Middle frontal gyrus (tissue), 1 donor: ENCODE results near the gene ITGA5.

ENCODE experiments used
- DNase-seq: peaks from one replicate; pipeline ENCODE4 v3.0.0-alpha.2; 2015; ENCODE audit warnings: low spot score; ENCODE audit errors: extremely low spot score

ITGA5 gene

DNA sequence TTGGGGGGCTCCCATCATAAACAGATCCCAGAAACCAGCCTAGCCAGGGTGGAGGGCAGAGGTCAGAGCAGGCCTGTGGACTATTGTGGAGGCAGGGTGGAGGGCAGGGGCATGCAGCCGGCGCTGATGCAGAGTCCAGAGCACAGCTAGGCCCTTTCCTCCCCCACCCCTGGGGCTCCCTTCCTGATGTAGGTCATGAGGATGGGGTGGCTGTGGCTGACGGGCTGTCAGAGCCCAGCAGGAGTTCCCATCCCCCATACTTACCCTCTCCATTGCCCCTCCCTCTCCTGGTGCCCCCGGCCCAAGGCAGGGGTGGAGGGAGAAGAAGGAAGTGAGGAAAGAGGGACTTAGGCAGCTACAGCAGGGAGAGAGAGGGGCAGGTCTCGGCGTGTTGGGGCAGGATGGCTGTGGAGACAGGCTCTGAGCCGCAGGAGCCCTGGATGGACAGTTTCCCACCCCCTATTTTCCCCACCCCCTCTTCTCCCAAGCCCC, 28.8 kb downstream of the ITGA5 start:
- DNase-seq, result no peak

DNA sequence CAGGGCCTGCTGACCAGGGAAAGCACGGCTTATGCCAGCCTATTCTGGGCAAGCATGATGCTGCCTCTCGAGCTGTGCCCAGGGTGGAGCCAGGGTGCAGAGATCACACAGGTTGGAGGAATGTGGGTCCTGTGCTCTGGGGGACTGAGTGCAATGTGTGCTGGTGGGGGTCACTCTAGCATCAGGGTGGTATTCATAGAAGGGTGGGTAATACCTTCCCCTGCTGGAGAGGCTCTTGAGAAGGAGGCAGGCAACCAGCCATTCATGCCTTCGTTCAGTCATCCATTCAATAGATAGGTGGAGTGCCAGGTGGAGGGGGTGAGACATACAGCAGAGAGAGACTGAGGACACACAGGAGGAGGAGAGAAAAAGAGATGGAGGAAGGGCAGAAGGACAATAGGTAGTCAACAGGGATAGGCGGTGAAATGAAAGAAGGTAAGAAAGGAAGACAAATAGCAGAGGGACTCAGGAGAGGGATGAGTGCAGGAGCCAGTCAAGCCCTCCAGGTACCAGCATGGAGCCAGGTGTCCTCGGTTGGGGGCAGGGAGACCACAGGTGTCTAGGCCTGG, 29.4 kb downstream of the ITGA5 start:
- no peak for DNase-seq

DNA sequence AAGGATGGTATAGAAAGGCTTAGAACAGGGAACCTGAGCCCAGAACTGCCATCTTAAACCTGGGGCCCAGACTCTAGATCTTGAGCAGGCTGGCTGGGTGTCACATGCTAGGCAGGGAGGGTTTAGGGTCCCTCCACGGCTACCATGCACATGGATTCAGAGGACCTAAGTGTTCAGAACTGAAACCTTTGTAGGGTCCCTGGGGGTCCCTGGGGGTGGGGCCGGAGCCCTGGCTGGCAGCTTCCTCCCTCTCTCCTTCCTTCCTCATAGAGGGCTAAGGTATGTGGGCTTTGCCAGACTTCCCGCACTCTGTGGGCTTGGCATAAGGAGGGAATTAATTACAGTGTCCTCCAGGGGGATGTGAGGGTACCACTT, 29.9 kb downstream of the ITGA5 start:
- no peak for DNase-seq

DNA sequence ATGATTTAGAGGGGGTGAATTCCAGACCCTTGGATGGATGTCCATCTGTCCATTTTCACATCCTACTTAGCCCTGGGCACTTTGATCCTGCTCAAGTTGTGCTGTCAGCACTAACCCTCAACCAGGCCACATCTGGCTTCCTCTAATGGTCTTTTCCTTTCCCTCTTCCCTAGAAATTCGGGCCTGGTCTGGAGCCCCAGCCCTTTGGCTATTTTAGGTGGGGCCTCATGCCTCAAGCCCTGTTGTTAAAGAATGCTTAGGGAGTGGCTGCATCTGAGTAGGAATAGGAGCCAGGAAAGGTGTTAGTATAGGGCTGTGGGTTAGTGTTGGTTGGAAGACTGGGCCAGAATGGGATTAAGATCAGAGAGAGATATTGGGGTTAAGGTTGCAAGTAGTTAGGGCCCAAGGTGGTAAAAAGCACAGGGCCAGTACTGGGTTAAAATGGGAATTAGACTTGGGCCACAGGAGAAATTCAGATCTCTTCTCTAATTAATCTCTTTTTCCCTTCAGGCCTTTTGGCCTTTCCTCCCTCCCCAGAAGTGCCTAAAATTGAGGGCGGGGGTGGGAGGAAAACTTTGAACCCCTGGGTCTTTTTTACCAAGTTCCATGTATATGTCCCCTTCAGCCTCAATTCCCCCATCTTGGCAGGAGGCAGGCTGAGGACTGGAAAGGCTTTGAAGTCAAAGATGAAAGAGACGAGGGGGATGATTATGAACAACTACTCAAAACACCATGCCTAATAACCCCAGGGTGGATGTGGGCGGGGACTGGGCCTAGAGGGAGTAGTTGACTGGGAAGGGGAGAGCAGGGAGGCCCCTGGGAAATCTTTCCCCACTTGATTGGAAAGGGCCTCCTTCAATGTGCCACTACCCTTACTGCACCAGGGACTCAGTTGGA, 30.6 kb downstream of the ITGA5 start:
- no peak for DNase-seq

DNA sequence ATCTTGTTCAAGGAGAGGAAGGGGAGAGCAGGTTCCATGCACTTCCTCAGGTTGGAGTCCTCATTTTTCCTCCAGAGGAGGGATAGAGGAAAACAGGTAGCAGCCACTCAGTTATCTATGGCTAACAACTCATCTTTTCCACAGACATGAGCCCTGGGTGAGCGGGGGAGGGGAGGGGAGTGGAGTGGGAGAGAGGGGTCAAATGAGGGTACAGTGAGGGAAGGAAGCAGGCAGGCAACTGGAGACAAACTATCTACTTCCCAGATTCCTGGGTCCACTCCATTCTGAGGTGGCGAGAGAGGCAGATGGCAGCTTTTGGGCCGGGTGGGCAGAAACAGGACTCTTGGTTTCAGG, 32.0 kb downstream of the ITGA5 start:
- no peak for DNase-seq

DNA sequence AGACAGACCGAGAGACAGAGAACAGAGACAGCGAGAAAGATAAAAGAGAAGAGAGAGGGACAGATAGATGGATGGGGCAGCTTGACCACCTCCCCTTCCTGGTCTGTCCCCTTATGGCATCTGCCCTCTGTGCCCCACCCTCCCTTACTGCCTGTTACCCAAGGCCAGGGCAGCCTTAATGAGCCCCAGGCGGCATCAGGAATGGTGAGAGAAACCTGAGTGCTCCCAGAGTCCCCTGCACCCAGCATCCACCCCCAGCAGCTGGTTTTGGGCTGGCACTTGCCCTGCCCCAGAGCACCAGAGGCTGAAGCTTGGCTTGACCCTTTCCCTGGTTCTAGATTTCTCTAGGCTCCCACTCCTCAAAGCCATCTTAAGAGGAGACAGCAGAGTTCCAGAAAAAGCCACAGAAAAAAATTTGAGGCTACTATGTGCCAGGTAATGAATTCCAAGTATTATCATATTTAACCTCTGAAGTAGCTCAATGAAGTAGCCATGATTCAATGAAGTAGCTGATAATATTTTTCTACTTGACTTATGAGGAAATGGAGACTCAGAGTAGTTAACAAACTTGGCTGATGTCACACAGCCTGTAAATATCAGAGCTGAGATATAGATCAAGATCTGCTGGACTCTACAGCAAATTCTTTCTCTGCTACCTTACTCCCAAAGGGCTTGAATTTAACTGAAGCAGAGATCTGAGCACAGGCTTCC, 32.5 kb downstream of the ITGA5 start:
- DNase-seq, result no peak

DNA sequence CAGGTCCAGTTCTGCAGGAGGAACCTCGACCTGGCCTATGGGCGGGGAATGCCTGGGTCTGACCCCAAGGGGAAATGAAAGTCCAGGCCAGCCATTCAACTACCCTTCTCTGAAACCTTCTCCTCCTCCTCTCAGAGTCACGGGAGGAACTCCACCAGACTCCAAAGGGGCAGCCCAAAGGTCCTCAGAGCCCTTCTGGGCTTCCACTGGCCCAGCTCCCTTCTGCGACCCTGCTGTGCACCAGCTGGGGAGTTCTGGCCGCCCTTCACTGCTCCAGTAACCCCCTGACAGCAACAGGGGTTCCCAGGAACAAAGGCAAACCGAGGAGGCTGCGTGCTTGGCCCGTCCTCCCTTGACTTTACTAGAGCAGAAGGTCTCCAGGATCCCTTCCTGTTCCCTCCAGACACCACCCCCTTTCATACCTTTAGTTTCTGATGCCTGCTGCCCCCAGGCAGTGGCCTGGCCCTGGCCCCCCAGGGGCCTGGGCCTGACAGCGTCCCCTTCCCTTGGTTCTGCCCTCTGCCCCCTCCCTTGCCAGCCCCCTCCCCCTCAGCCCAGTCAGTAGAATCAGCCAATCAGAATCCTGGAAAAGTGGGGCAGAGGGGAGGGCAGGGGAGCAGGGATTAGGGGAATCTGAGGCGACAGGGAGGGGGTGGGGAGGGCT, 33.7 kb downstream of the ITGA5 start:
- DNase-seq, result no peak

DNA sequence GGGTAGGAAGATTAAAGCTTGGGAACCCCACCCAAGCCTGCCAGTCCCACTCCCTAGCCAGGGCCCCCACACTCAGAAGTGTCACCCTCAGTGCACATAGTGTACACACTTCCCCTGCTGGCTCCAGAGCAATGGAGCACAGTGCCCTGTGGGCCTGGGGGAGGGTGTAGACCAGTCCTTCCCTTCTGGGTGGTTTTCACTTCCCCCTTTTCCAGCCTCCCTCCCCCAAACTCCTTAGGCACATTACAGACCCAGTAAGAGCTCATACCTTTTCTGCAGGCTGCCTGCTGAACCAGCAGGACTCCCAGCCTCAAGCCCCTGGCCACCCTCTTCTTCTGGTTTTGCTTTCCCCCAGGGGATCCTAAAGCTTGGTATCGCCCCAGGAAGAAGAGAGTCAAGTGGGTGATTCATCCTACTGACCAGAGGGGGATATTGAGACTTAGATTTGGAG, 34.5 kb downstream of the ITGA5 start, which contains the start of gene ZNF385A:
TSS of gene ZNF385A (minus strand) at position 143 of the 451 bp plus-strand sequence. CDS start 219 bp downstream, outside the sequence.
- DNase-seq, result no peak

DNA sequence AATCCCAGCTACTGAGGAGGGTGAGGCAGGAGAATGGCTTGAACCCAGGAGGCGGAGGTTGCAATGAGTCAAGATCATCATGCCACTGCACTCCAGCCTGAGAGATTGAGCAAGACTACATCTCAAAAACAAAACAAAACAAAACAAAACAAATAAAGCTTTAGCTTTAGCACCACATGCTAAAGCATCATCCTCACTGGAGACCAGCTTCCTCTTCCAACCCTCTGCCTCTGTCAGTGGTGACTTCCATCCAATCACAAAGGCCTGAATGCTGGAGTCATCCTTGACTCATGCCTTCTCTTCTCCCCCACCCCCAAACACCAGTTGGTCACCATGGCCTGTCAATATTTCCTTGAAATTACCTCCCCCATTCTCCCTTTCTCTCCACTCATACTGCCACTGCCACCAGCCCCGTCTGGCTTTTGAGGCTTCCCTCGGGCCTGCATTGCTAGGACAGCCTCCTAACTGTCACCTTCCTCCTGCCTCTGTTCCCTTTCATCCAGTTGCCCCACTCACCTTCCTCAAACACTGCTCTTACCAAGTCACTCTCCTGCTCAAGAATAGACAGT, 35.9 kb downstream of the ITGA5 start:
- no peak for DNase-seq

DNA sequence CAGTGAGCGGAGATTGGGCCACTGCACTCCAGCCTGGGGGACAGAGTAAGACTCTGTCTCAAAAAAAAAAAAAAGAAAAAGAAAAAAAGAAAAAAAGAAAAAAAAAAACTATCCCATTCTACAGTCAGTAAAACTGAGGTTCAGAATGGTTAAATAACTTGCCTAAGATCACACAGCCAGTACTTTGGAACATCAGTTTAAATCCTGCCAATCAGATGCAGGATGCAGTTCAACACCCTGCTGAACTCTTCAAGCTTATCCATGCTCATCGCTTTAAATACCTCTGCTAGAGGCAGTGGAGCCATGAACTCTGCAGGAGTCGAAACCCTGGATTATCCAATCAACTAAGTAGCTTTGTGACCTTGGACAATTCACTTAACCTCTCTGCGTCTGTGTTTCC, 37.9 kb downstream of the ITGA5 start:
- DNase-seq, result no peak

DNA sequence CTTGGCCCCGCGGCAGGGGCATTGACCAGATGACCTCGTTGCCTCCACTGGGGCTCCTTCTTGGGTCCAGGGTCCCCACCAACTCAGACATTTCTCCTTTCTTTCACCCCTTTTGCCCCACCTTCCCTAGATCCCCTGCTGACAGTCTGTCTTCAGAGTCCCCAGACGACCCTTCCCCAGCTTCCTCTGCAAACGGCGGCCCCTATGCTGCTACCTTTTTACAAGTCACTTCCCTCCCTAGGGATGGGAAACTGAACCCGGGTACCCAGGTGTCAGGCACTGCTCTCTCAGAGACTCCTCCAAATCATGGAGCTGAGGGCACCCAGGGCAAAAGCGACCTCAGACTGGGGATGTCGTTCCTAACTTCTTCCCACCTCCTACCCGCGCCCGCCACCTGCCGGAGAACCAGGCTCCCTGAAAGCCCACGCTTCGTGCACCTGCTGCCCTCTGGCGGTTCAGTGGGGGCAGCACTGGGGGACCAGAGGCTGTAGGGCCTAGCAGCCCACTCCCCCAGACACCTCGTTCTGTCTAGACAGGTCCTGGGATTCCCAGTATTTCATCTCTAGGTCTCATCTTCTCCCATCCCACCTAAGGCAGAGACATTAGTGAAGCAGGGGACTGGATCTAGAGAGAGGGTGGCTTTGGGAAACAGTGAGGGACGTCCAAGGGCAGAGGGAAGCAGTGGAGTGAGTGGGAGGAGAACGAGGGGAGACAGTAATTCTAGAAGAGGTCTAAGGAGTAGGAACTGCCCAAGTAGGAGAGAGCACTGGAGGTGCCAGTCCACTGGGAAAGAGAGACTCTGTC, 39.5 kb downstream of the ITGA5 start:
- DNase-seq, result peak; percentile 82

DNA sequence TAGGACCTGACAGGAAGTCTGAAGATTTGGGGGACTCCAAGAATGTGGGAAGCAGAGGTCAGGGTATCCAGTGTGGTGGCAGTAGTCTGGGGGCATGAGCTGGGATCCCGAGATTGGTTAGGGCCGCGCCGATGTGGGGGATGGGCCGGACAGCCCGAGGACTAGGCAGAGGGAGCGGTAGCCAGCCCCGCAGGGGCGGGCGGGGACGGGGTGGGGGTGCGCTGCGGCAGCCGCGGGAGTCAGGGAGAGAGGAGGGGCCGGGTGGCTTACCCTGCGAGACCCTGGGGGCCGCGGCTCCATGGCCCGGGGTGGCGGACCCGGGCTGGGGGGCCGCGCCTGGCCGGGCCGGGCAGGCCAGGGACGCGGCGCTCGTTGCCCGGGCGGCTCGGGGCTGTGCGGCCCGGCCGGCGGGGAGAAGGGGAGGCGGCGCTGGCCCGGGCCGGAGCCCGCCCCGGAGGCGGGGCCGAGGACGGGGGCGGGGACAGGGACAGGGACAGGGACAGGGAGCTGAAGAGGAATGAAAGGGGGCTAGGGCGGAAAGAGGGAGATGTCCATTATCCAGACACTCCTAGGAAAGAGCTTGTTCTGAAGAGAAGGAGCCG, 40.2 kb downstream of the ITGA5 start:
- DNase-seq, result no peak

DNA sequence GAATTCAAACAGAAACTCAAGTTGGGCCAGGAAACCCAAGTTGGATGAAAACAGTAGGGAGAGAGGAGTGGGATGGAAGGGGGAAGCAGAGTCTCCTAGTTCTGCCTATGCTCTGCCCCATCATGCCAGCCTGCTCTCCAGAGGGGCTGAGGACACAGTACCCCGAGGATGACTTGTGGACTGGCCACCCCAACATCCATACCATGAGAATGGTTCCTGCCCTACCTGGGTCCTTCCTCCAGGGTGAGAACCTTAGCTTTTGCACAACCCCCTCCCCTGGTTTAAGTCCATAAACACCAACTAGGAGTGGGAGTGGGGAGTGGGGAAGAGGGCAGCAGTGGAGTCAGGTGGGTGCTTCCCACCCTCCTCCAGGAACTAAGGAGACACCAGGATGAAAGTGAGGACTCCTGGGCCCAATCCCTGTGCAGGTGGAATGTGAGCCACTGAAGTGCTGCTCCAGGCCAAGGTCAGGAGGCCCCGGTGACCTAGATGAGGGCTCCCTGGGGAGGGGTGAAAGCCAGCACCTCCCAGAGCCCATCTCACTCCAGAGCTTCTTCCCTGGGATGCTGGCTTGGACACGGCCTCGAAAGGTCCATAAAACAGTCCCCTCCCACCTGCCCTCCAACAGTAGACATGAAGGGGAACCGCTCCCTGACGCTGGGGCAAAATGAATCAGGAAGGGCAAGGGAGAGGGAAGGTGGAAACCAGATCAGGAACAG, 41.1 kb downstream of the ITGA5 start:
- no peak for DNase-seq

DNA sequence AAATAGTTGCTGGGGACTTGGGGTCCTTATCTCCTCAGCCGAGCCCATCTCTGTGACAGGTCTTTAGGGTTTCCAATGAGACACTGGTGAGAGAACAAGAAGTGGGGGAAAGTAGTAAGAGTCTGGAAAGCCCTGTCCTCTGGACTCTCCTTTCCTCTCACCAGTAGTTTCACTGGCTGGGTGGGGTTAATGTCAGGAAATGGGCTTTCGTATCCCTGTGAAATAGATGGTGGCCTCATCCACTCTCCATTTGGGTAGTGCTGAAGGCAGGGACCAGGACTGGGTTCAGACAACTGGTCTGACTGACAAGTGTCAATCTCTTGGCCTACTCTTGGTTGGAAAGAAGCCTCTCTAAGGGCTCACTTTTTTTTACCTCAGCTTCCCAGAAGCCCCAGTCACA, 42.1 kb downstream of the ITGA5 start:
- no peak for DNase-seq

DNA sequence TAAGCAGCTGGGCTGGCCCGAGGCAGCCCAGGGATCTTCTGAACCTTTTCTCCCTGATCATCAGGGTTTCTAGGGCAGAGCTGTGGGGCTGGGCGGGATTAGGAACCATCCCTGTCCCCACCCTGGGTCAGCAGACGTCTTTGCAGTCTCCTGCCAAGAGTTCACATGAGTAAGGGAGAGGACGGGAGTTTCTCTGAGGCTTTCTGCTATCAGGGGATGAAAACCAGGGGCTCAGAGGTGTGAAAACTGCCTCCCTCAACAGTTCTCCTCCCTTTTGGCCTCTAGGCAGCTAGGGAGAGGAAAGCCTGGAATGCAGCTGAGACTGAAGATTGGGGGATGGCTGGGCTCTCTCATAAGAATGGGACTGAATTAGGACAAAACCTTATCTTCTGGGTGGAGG, 42.5 kb downstream of the ITGA5 start:
- DNase-seq, result no peak

DNA sequence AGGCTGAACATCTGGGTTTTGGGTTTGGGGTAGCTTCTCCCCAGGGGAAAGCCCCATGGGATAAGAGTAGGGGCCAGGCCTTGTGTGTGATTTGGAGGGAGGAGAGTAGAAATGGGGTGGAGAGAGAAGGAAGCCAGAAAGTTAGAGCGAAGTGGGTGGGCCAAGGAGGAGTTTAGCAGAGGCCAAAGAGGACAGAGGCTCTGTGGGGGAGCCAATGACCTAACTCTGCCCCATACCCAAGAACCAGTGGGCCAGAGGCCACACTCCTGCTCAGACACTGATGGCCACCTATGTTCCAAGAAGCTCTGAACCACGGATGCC, 43.8 kb downstream of the ITGA5 start:
- DNase-seq, result no peak

DNA sequence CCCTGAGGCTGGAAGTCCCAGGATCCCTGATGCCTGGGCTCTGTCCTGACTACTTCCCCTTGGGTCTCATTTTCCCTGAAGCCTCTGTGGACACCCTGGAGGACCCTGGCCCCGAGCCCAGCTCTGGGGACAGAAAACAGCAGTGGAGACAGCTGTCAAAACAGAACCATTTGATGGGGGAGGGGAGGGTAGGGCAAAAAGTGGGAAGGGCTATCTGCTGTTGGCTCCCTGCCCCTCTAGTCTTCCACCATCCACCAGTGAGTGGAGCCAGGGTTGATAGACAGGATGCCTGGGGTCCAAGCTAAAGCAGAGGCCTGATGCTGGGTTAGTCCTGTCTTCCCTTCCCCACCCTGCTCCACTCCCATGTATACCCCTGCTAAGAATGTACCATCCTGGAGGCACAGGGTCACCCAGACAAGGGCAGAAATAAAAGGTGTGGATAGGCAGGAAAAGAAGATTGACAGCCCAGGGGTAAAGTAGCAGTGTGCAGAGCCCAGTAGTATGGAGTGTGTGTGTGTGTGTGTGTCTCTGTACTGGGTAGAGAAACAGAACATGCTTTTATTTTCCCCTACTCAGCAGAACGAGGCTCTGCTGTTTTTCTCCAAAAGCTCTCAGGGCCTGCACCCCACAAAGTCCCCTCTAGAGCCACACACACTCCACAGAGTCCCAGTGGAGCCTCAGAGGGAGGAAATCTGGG, 44.4 kb downstream of the ITGA5 start:
- DNase-seq, result no peak

DNA sequence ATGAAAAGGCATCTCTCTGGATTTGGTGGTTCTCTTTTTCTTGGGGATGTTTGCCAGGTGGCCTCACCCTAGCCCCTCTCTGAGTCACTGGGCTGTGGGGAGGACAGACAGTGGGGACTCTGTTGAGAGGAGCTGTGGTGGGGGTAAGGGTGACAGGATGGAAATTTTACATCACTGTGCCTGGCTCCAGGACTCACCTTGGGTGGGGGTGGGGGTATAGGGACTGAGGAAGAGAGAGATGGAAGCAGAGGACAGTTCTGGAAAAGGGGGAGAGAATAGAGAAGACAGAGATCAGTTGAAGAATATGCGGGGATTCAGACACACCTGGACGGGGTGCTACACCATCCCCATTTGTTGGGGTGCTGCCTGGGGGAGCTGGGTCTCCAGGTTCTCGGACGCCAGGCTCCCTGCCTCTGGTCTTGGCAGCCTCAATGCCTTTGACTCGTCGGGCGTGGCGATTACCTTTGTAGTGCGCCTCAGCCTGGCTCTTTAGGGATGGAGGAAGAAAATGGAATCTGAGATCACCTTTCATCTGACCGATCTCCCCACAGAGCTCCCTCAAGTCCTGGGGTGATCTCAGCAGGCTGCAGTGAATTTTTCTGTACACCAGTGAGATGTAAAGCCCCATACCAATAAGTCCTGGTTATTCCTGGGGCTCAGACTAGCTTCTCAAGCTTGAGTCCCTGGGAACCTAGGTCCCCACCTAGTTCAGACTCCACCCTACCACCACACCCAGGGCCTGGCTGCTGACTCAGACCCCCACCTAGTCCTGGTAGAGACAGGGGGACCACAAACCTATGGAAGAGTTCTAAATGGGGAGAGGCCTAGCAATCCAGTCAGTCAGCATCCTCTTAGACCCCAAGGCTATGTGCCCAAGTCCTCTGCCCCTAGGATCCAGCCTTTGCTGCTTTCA, 45.2 kb downstream of the ITGA5 start:
- no peak for DNase-seq
